Right cardiac atrium (tissue), 5 donors: ENCODE results near the gene THSD4. TPM values are rescaled to one million over a fixed set of nuclear protein-coding genes. Genes with fewer than 3 reads are reported as not detected.
A peak's percentile ranks its signal among the peaks of the same experiment; 100 is the strongest.

Source experiments
- ATAC-seq, 2 donors: fragments of 200-7000 bp; cut with Tn5 transposase; one replicate each; pipeline versions ENCODE4 v1.8.0 to v1.9.1; 2020; ENCODE audit warnings: moderate library complexity in 2 of 2, mild to moderate bottlenecking in 1 of 2
- DNase-seq, 3 donors: peaks; one replicate each; pipeline ENCODE4 v3.0.0-alpha.2; 2020
- H3K27ac ChIP-seq: one replicate; pipeline ENCODE4 v1.5.1; 2013; ENCODE audit warnings: mild to moderate bottlenecking, low read length, control low read depth, moderate library complexity
- H3K27me3 ChIP-seq: one replicate; pipeline ENCODE4 v1.6.1; 2013; ENCODE audit not compliant: control insufficient read depth, insufficient read depth
- H3K4me1 ChIP-seq: one replicate; pipeline ENCODE4 v1.6.1; 2013; ENCODE audit warnings: low read length; ENCODE audit not compliant: control insufficient read depth, insufficient read depth
- H3K4me3 ChIP-seq: one replicate; pipeline ENCODE4 v1.5.1; 2013; ENCODE audit warnings: low read length, control low read depth
- H3K9me3 ChIP-seq: one replicate; pipeline ENCODE4 v1.6.1; 2013; ENCODE audit warnings: low read length; ENCODE audit not compliant: control insufficient read depth
- WGBS: extraction: QIAGEN DNeasy Blood & Tissue Kit; methylation state at CpG from one replicate; pipeline ENCODE4 v1.1.7; 2013; 5-methylcytosine and 5-hydroxymethylcytosine counted together
- intact Hi-C, 4 donors: fragments of 100-400 bp; cut with DNase I; formaldehyde crosslinking; loops; one replicate each; pipeline versions ENCODE4 v1.11.0 to v1.14.0; 2022 to 2023
- polyA plus RNA-seq: library from polyadenylated mRNA; stranded (reverse); fragments of 200-250 nt; gene quantifications from one replicate; pipeline ENCODE4 v1.2.3, GENCODE V29; 2013
- total RNA-seq, 4 donors: library from RNA; stranded (reverse); fragmentation: NEBNext Ultra II Directional; extraction: Animal tissue kit (Norgen Biotek cat#: 25700); gene quantifications; one replicate each; pipeline ENCODE4 v1.2.1, GENCODE V29; 2021
- donor health status: healthy with polysubstance abuse.
- donor health status: DM: no; HTN: yes; CAD: no.
- donor health status: DM: no; HTN: no; CAD: no.
- donor health status: DM: no; HTN: yes; CAD: no; lungs with severe emphysema.
- donor health status: DM: yes; HTN: yes; CAD: no.

Gene THSD4
- total and polyA plus RNA-seq, 5 donors = 40.5 to 93.8 (median 67.3) TPM

DNA sequence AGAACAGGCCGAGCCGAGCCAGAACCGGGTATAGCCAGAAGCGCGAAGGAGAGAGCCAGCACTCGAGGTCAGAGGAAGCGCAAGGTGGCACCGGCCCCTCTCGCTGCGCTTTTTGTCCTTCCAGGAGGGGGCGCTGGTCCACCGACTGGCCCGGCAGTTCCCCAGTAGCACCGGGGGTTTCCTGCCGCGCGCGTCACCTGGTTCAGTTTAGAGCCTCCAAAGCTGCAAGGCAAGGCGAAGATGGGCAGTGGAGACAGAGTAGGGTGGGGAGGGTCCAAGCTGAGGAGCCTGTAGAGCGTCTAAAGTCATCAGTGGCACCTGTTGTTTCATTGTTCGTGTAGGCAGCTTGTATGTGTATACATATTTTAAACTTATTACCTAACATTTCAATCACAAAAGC, 687.5 kb downstream of the THSD4 start:
- no peak for DNase-seq
- Histone ChIP-seq H3K27me3 (no peaks in the 10 kb centered on the region), H3K4me3 (no peak overlapping the region), H3K27ac (no peak overlapping the region), H3K4me1 (peaks cover 2% of the 10 kb centered on the region), H3K9me3 (no peaks in the 10 kb centered on the region)
- intact Hi-C loops = loop anchor here in 2 of 4 donors (5.0 to 10.0 kb wide), 4 partner anchors 58 to 358 kb away; no protein-coding TSS in a partner anchor
- 65% methylated on average over 21 of the region's 21 CpGs for WGBS
- ATAC-seq = no peak

DNA sequence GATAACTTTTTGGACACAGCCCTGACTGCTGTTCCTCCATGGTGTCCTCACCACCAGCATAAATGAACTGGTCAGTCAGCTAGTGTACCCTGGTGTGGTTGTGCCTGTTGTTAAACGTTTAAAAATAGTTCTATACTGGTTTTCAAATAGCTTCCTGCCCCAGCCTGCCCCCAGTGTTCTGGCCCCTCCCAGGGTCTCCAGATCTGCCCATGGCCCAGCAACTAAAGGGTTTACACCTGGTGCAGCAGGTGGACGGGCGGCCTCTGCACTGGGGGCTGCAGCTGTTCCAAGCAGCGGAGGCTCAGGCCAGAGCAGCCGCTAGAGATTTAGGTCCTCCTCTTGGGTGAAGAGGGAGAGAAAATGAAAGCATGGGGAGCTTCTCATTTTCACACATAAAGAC, 689.0 kb downstream of the THSD4 start:
- Histone ChIP-seq H3K9me3 (no peaks in the 10 kb centered on the region), H3K27me3 (no peaks in the 10 kb centered on the region), H3K27ac (no peak overlapping the region), H3K4me1 (peaks cover 2% of the 10 kb centered on the region), H3K4me3 (no peak overlapping the region)
- intact Hi-C loops = loop anchor here in 2 of 4 donors (5.0 to 10.0 kb wide), 4 partner anchors 59 to 359 kb away; no protein-coding TSS in a partner anchor
- no peak for DNase-seq
- ATAC-seq = no peak
- 54% methylated on average over 5 of the region's 5 CpGs for WGBS

DNA sequence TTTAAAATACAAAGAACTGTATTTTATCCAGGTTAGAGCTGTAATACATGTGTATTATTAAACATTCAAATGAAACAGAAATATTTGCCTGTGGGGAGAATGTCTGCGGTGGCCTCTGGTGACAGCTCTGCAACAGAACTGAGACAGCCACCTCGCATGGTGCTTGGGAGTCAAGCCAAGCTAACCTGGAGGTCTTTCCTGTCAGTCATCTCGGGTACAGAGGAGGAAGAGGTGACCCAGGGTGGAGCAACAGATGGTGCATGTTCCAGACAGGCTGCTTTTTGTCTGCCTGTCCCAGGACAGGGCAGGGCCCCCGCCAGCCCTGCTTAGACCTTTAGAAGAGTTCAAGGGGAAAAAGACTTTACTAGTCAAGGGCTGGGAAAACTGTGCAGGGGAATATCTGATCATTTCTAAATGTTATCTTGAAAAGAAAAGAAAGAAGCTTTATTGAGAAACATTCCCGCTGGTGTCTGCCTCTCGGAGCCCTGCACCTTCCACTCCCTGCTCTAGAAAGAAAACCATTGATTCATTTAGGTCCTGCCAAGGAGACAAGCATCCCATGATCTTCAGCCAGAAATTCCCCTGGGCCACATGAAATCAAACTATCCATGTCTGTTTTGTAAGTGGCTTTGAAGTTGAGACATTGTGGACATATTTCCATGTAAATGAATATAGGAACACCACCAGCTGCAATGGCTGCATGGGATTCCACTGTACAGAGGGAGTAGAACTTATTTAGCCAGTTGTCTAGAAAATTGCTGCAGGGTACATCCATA, 689.6 kb downstream of the THSD4 start:
- Histone ChIP-seq H3K9me3 (no peaks in the 10 kb centered on the region), H3K27ac (no peak overlapping the region), H3K4me3 (no peak overlapping the region), H3K27me3 (no peaks in the 10 kb centered on the region), H3K4me1 (peaks cover 2% of the 10 kb centered on the region)
- DNase-seq (no peak), ATAC-seq (no peak)
- intact Hi-C loops = loop anchor here in 2 of 4 donors (5.0 to 10.0 kb wide), 4 partner anchors 60 to 360 kb away; no protein-coding TSS in a partner anchor
- 60% methylated on average over 6 of the region's 6 CpGs for WGBS

DNA sequence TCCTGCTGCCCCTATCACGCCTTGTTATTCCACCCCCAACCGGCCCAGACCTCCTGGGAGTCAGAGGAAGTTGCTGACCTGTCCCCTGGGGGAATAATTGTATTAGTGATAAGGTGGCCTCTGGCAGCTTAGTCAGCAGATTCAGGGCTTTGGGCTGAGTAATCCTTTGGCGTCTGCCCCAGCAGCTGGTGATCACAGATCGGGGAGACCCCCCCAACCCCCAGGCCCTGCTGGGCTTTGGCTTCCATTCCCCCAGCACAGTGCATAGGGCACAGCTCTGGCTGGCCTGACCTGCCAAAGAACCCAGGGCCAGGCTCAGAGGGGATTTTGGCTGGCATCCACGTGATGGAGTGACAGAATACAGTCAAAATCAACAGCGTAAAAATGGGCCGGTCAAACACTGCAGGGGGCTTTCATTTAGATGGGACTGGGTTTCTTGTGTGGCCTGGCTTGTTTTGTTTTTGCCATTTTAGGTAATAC, 691.2 kb downstream of the THSD4 start:
- WGBS = 40% methylated on average over 7 of the region's 7 CpGs
- no peak overlapping the region for H3K27ac ChIP-seq
- DNase-seq (no peak), ATAC-seq (no peak)
- intact Hi-C loops = loop anchor here in 2 of 4 donors (10.0 kb wide), 3 partner anchors 62 to 362 kb away; no protein-coding TSS in a partner anchor
- H3K4me1 ChIP-seq = peaks cover 2% of the 10 kb centered on the region
- no peaks in the 10 kb centered on the region for H3K27me3 ChIP-seq
- H3K9me3 ChIP-seq = no peaks in the 10 kb centered on the region
- no peak overlapping the region for H3K4me3 ChIP-seq

DNA sequence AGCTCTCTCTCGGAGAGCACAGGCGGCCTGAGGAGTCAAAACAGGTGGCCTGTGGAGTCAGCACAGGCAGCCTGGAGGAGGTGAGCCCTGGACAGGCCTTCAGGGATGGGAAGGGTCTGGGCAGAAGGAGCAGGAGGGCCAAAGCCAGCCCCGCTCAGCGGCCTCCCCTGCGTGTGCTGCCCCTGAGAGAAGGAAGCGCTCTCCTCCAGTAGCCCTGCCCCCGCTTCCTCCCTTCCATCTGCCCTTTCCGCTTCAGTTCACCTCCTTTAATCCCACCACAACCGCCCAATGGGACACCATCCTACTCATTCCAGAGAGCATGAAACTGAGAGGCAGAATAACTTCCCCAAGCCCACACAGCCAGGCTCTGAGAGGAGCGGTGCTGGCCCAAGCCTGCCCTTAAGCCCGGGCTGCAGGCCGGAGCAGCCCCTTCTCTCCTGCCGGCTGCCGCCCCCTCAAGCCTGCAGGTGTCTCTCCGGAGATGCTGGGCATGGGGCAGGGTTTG, 691.9 kb downstream of the THSD4 start:
- DNase-seq = no peak
- no peak for ATAC-seq
- no peak overlapping the region for H3K27ac ChIP-seq

DNA sequence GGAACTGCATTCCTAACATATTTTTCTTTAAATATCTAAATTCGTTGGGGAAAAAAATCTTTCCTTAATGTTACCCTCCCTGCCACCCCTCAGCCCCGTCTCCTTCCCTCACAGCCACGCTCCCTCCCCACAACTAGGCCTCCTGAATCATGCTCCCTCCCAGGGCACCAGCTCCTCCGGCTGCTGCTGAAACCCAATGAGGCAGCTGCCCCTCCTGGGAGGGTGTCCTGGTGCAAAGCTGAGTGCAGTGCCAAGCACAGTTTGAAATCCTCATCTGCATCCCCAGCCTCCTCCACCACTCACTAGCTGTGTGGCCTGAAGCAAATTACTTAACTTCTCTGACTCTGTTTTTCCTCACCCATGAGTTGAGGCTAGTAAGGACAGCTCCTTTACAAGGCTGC, 692.4 kb downstream of the THSD4 start:
- Histone ChIP-seq H3K4me1 (peaks cover 2% of the 10 kb centered on the region), H3K9me3 (no peaks in the 10 kb centered on the region), H3K27me3 (no peaks in the 10 kb centered on the region), H3K4me3 (no peak overlapping the region), H3K27ac (no peak overlapping the region)
- WGBS = 45% methylated on average over 4 of the region's 4 CpGs
- no peak for DNase-seq
- intact Hi-C loops = loop anchor here in 2 of 4 donors (10.0 kb wide), 3 partner anchors 63 to 363 kb away; no protein-coding TSS in a partner anchor
- no peak for ATAC-seq

More for the DNA sequence above, 691.9 kb downstream of the THSD4 start:
- H3K27me3 ChIP-seq = no peaks in the 10 kb centered on the region
- no peaks in the 10 kb centered on the region for H3K9me3 ChIP-seq
- intact Hi-C loops = loop anchor here in 2 of 4 donors (10.0 kb wide), 3 partner anchors 62 to 362 kb away; no protein-coding TSS in a partner anchor
- H3K4me1 ChIP-seq = peaks cover 2% of the 10 kb centered on the region
- WGBS = 71% methylated on average over 15 of the region's 15 CpGs
- no peak overlapping the region for H3K4me3 ChIP-seq

DNA sequence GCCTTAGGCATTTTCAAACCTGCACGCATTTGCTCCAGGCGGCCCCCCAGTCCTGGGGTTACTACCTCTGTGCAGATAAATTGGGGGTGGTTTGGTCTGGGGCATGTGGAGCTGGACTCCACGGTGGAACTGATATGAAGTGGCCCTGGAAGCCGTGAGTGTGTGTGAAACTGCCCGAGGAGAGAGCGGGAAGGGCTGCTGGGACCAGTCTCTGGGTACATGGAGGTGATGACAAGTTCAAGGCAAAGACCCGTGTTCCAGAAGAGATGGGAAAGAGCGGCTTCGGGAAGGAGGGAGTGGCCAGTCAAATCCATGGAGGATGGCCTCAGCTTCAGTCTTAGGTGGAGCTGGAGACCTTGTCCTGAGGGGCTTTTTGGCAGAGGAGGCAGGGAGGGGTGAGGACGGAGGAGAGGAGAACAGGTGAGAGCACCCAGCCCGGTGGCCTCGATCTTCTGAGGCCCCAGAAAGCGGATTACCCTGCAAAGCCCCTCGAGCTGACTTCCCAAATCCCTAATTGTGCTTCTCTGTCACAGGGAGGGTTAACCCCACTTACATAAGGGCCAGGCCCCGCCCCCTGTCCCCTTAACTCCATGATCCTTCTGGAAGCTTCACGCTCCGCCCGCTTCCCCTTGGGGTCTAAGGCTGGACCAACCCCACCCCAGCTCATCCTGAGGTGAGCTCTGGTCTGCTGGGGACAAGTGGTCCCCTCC, 693.2 kb downstream of the THSD4 start:
- ATAC-seq (peak in 1 of 2 donors; percentile 27), DNase-seq (no peak)
- no peaks in the 10 kb centered on the region for H3K9me3 ChIP-seq
- 58% methylated on average over 18 of the region's 18 CpGs for WGBS
- H3K4me3 ChIP-seq = no peak overlapping the region
- no peak overlapping the region for H3K27ac ChIP-seq
- peaks cover 2% of the 10 kb centered on the region for H3K4me1 ChIP-seq
- no peaks in the 10 kb centered on the region for H3K27me3 ChIP-seq
- intact Hi-C loops = loop anchor here in 2 of 4 donors (10.0 kb wide), 3 partner anchors 64 to 364 kb away; no protein-coding TSS in a partner anchor

DNA sequence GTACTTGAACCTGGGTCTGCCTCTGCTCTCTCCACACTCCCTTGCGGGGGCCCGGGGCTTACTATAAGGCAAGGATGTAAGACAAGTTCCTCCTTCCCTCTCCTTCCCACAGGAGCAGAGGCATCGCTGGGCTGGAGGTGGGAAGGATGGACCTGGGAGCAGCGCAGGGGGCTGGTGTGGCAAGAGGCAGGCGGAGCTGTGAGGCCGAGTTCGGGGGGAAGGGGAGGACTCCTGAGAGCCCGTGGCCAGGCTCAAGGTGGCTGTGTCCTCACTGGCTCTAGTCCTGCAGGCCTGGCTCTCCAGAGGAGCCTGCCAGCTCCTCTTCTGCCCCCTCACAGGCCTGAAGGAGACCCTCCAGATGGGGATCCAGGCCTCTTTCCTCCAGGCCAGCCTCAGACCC, 694.1 kb downstream of the THSD4 start:
- H3K27ac ChIP-seq = no peak overlapping the region
- H3K4me3 ChIP-seq = no peak overlapping the region
- intact Hi-C loops = loop anchor here in 2 of 4 donors (10.0 kb wide), 3 partner anchors 65 to 365 kb away; no protein-coding TSS in a partner anchor
- H3K9me3 ChIP-seq = no peaks in the 10 kb centered on the region
- DNase-seq (no peak), ATAC-seq (no peak)
- H3K27me3 ChIP-seq = no peaks in the 10 kb centered on the region
- 83% methylated on average over 8 of the region's 8 CpGs for WGBS
- H3K4me1 ChIP-seq = peaks cover 2% of the 10 kb centered on the region

DNA sequence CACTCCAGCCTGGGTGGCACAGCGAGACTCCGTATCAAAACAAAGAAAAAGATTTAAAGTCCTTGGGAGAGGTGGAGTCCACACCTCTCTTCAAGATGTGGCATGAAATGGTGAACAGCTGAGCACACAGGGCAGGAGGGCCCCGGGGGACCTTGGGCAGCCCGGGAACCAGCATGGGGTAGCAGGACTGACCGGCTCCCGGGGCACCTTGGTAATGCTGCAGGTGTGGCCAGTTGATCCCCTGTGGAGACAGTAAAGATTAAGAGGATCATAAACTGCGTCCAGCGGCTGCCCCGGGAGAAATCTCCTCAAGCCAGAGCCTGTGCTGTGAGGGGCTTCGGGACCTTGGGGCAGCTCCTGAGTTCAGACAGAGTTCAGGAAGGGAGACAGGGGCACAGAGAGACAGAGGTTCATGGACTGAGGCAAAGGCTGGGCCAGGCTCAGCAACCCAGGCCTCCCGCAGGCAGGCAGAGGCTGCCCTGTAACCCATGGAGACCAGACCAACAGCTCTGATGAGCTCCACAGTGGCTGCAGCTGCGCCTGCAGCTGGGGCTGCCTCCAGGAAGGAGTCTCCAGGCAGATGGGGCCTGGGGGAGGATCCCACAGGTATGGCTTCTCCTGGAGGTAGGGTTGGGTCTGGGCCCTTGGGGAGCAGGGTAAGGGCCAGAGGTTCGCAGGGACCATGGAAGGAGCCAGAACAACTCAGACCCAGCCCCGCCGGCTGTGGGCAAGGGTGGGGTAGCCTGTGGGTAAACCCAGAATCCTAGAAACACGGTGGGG, 695.2 kb downstream of the THSD4 start, which contains the start of gene NR2E3:
NR2E3 (plus strand) TSS at position 299 of the 780 bp plus-strand sequence; CDS start at position 489, 190 bp downstream.
- intact Hi-C loops = no loop called here
- DNase-seq (peak in 1 of 3 donors; percentile 59), ATAC-seq (no peak)
- Histone ChIP-seq H3K27me3 (no peaks in the 10 kb centered on the region), H3K9me3 (no peaks in the 10 kb centered on the region), H3K4me3 (no peak within 1 kb of the TSS), H3K27ac (no peak within 1 kb of the TSS), H3K4me1 (peaks cover 2% of the 10 kb centered on the region)
- WGBS = 85% methylated on average over 16 of the region's 16 CpGs

DNA sequence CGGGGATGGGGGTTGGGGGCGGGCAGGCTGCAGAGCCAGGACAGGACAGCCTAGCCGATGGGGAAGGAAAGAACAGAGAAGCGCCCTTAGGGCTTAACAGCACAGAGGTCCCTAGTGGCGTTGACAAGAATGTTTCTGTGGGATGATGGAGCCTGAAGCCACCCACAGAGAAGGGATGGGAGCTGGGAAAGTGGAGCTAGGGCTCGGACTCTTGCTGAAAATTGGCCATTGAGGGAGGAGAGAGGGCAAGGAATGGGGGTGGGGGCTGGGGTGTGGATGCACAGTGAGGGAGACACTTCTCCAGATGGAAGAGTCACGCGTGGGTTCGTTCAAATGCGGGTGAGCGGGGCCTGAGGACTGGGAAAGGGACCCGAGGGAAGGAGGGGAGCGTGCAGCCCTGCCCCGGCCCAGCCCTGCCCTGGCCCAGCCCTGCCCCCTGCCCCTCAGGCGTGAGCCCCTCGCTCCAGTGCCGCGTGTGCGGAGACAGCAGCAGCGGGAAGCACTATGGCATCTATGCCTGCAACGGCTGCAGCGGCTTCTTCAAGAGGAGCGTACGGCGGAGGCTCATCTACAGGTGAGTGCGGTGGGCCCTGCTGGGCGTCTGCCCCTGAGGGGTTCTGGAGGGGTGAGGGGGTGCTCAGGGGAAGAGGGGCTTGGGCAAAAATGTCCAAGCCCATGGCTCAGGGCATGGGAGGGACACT, 695.9 kb downstream of the THSD4 start:
- DNase-seq (no peak), ATAC-seq (no peak)
- H3K9me3 ChIP-seq = no peaks in the 10 kb centered on the region
- H3K27ac ChIP-seq = no peak overlapping the region
- intact Hi-C loops = no loop called here
- no peak overlapping the region for H3K4me3 ChIP-seq
- WGBS = 86% methylated on average over 27 of the region's 27 CpGs
- H3K4me1 ChIP-seq = peaks cover 2% of the 10 kb centered on the region
- H3K27me3 ChIP-seq = no peaks in the 10 kb centered on the region
